Hepatocyte (in vitro differentiated cells): Measurements from ENCODE around the gene DGKZ. TPM values are rescaled to one million over a fixed set of nuclear protein-coding genes. Genes with fewer than 3 reads are reported as not detected.
A peak's percentile ranks its signal among the peaks of the same experiment; 100 is the strongest.

ENCODE experiments used
- DNase-seq: peaks from one replicate; pipeline ENCODE4 v3.0.0-alpha.2; 2016; ENCODE audit warnings: low spot score
- H2AFZ ChIP-seq: fragments of 200-600 bp; sonication (generic); 2 replicates; pipeline ENCODE4 v1.6.0; 2016; ENCODE audit warnings: antibody characterized with exemption, mild to moderate bottlenecking
- H3K27ac ChIP-seq: fragments of 200-600 bp; sonication (generic); 2 replicates; pipeline ENCODE4 v1.5.1; 2016; ENCODE audit warnings: mild to moderate bottlenecking
- H3K27me3 ChIP-seq: fragments of 200-600 bp; sonication (generic); 2 replicates; pipeline ENCODE4 v1.6.1; 2016
- H3K36me3 ChIP-seq: fragments of 200-600 bp; sonication (generic); replicated peaks from 2 replicates; pipeline ENCODE4 v1.5.1; 2016; ENCODE audit warnings: low read depth; ENCODE audit not compliant: insufficient read depth
- H3K4me1 ChIP-seq: fragments of 200-600 bp; sonication (generic); 2 replicates; pipeline ENCODE4 v1.5.1; 2016; ENCODE audit warnings: mild to moderate bottlenecking, moderate library complexity; ENCODE audit not compliant: insufficient read depth
- H3K4me2 ChIP-seq: fragments of 200-600 bp; sonication (generic); 2 replicates; pipeline ENCODE4 v1.6.0; 2016
- H3K4me3 ChIP-seq: fragments of 200-600 bp; sonication (generic); 2 replicates; pipeline ENCODE4 v1.5.1; 2016; ENCODE audit warnings: mild to moderate bottlenecking
- H3K79me2 ChIP-seq: fragments of 200-600 bp; sonication (generic); 2 replicates; pipeline ENCODE4 v1.6.0; 2017; ENCODE audit warnings: mild to moderate bottlenecking
- H3K9me2 ChIP-seq: fragments of 200-600 bp; sonication (generic); replicated peaks from 2 replicates; pipeline ENCODE4 v1.6.0; 2017; ENCODE audit warnings: mild to moderate bottlenecking; ENCODE audit not compliant: insufficient read depth
- H3K9me3 ChIP-seq: fragments of 200-600 bp; sonication (generic); 2 replicates; pipeline ENCODE4 v1.5.1; 2016; ENCODE audit warnings: low read depth, mild to moderate bottlenecking
- H4K20me1 ChIP-seq: fragments of 200-600 bp; sonication (generic); 2 replicates; pipeline ENCODE4 v1.6.0; 2016; ENCODE audit warnings: mild to moderate bottlenecking; ENCODE audit not compliant: insufficient read depth, poor library complexity, severe bottlenecking
- EZH2 ChIP-seq: fragments of 200-600 bp; sonication (generic); IDR thresholded peaks from 2 replicates; pipeline ENCODE4 v1.6.1; 2016; ENCODE audit warnings: antibody characterized with exemption, mild to moderate bottlenecking, borderline replicate concordance
- EZH2phosphoT487 ChIP-seq: fragments of 200-600 bp; sonication (generic); IDR thresholded peaks from one replicate; pipeline ENCODE4 v1.6.1; 2018; ENCODE audit warnings: antibody characterized with exemption, mild to moderate bottlenecking, low read depth, moderate library complexity; ENCODE audit not compliant: unreplicated experiment, severe bottlenecking
- WGBS: methylation state at CpG from one replicate; pipeline ENCODE4 v1.1.6; 2016; ENCODE audit warnings: low lambda C conversion rate; ENCODE audit errors: missing lambda C conversion rate; 5-methylcytosine and 5-hydroxymethylcytosine counted together
- polyA plus RNA-seq: library from polyadenylated mRNA; unstranded; fragments of >200 nt; fragmentation: Nextera tagmentation; extraction: Ambion mirVana; gene quantifications from 2 replicates; pipeline ENCODE4 v1.2.1, GENCODE V29; 2016
- total RNA-seq: library from RNA; depleted of rRNA; stranded (reverse); fragments of >200 nt; gene quantifications from 2 replicates; pipeline ENCODE4 v1.2.3, GENCODE V29; 2014
- TF ChIP-seq, protein P1 (sequence below): fragments of 200-600 bp; sonication (generic); IDR thresholded peaks from 2 replicates; pipeline ENCODE4 v1.5.1; 2016; ENCODE audit warnings: antibody characterized with exemption, mild to moderate bottlenecking; ENCODE audit not compliant: poor library complexity

DGKZ gene
- total and polyA plus RNA-seq, 2 experiments from 2014 or later = 26.6 to 42.9 TPM

DNA sequence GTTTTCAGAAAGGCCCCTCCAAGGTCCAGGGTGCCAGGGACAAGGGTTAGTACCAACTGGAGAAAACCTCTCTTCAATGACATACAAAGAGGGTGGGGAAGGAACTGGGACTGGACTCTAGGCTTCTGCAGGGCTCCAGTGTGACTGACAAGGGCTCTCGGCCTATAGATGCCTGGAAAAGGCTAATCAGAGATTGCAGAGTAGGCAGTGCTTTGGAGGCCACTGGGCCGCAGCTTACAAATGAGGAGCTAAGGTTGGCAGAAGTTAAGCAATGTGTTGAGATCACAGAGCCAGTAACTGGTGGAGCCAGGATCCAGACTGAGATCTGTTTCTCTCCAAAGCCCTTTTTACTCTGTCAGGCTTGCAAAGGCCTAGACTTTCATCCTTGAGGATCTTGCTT lies 7.4 kb upstream of the DGKZ start:
- H4K20me1 ChIP-seq = no peaks in the 10 kb centered on the region
- no peak overlapping the region for H3K4me3 ChIP-seq
- H3K9me3 ChIP-seq = no peaks in the 10 kb centered on the region
- no peaks in the 10 kb centered on the region for H3K36me3 ChIP-seq
- H3K9me2 ChIP-seq = no peaks in the 10 kb centered on the region
- 84% methylated on average over 2 of the region's 2 CpGs for WGBS
- peaks cover under 1% of the 10 kb centered on the region for H3K27me3 ChIP-seq
- no peak overlapping the region for H3K4me2 ChIP-seq
- H3K4me1 ChIP-seq = peaks cover 29% of the 10 kb centered on the region
- no peaks in the 10 kb centered on the region for H3K79me2 ChIP-seq
- H2AFZ ChIP-seq = no peak overlapping the region
- peak overlapping the region; percentile 68 for H3K27ac ChIP-seq
- TF ChIP-seq, protein P1, sequence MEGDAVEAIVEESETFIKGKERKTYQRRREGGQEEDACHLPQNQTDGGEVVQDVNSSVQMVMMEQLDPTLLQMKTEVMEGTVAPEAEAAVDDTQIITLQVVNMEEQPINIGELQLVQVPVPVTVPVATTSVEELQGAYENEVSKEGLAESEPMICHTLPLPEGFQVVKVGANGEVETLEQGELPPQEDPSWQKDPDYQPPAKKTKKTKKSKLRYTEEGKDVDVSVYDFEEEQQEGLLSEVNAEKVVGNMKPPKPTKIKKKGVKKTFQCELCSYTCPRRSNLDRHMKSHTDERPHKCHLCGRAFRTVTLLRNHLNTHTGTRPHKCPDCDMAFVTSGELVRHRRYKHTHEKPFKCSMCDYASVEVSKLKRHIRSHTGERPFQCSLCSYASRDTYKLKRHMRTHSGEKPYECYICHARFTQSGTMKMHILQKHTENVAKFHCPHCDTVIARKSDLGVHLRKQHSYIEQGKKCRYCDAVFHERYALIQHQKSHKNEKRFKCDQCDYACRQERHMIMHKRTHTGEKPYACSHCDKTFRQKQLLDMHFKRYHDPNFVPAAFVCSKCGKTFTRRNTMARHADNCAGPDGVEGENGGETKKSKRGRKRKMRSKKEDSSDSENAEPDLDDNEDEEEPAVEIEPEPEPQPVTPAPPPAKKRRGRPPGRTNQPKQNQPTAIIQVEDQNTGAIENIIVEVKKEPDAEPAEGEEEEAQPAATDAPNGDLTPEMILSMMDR = no peak
- no peak for TF ChIP-seq EZH2
- no peak for TF ChIP-seq EZH2phosphoT487
- peak; percentile 71 for DNase-seq

DNA sequence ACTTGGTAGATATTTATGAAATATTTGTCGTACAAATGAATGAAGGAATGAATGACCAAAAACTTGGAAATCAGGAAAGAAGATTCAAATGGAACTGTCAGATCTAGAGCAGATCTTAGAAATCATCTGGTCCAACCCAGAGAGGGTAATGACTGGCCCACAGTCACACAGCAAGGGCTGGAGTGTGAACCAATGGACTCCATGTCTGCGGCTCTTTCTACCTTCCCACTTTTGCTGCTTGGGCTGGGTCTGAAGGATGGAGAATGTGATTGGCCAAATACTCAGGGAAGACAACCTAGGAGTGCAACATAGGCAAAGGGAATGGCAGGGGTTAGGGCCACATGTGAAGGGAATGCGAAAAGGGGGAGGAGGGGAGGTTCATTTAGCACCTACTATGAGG lies 5.8 kb upstream of the DGKZ start:
- H3K9me2 ChIP-seq = no peaks in the 10 kb centered on the region

DNA sequence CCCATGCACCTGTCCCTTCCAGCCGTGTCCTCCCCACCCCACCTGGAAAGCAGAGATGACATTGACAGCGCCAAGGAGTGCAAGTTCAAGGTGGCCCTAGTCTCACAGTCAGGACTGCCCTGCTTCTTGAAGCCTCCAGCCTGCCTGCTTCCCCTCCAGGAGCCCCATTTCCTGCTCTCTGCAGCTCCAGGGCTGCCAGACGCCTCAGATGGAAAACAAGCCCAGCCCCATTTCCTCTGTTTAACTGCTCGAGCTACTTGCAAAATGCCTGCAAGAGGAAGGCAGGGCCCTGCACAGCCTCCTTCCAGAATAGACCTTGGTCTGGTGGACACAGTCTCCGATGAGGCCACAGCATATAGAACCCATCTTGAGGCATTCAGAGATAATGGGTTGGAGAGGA lies 5.0 kb upstream of the DGKZ start:
- no peak overlapping the region for H3K4me2 ChIP-seq
- no peaks in the 10 kb centered on the region for H4K20me1 ChIP-seq
- no peaks in the 10 kb centered on the region for H3K27me3 ChIP-seq
- H3K79me2 ChIP-seq = no peaks in the 10 kb centered on the region
- WGBS = 44% methylated on average over 5 of the region's 5 CpGs
- no peaks in the 10 kb centered on the region for H3K9me2 ChIP-seq
- H3K4me3 ChIP-seq = no peak overlapping the region
- peak overlapping the region; percentile 42 for H3K27ac ChIP-seq
- H3K9me3 ChIP-seq = no peaks in the 10 kb centered on the region
- no peaks in the 10 kb centered on the region for H3K36me3 ChIP-seq
- TF ChIP-seq, protein P1 = no peak
- TF ChIP-seq EZH2phosphoT487 (no peak), EZH2 (no peak)
- DNase-seq = peak; percentile 56
- H3K4me1 ChIP-seq = peaks cover 29% of the 10 kb centered on the region
- no peak overlapping the region for H2AFZ ChIP-seq

More for the DNA sequence above, 5.8 kb upstream of the DGKZ start:
- WGBS = 92% methylated on average over 3 of the region's 3 CpGs
- Histone ChIP-seq H3K36me3 (no peaks in the 10 kb centered on the region), H2AFZ (no peak overlapping the region), H3K79me2 (no peaks in the 10 kb centered on the region), H3K4me2 (no peak overlapping the region), H3K27me3 (no peaks in the 10 kb centered on the region), H3K9me3 (no peaks in the 10 kb centered on the region), H3K4me3 (no peak overlapping the region), H3K4me1 (peaks cover 29% of the 10 kb centered on the region), H4K20me1 (no peaks in the 10 kb centered on the region), H3K27ac (peak overlapping the region; percentile 42)
- no peak for DNase-seq
- no peak for TF ChIP-seq EZH2
- no peak for TF ChIP-seq EZH2phosphoT487
- TF ChIP-seq, protein P1 = no peak

DNA sequence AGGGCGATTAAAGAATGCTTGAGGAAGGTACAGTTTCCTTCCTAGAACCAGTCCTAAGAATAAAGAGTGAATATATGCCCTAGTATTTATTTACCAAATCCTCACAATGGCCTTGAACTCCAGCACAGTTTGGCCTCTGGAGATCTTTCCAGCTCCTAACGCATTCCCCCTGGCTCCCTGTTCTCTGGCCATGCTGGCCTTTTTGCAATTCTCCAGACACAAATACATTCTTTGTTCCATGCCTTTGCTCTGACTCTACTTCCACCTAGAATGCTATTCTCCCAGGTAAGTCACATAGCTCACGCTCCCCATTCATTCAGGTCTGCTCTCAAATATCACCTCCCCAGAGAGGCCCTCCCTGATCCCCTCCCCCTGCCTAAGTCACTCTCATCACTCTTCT lies 3.7 kb upstream of the DGKZ start:
- Histone ChIP-seq H3K36me3 (no peaks in the 10 kb centered on the region), H3K79me2 (peaks cover 10% of the 10 kb centered on the region), H3K27ac (no peak overlapping the region), H3K4me2 (no peak overlapping the region), H2AFZ (no peak overlapping the region), H3K9me2 (no peaks in the 10 kb centered on the region), H3K27me3 (no peaks in the 10 kb centered on the region), H3K4me3 (no peak overlapping the region), H3K9me3 (no peaks in the 10 kb centered on the region), H3K4me1 (peaks cover 33% of the 10 kb centered on the region), H4K20me1 (no peaks in the 10 kb centered on the region)
- no peak for DNase-seq
- WGBS = 84% methylated on average over 3 of the region's 3 CpGs
- no peak for TF ChIP-seq EZH2phosphoT487
- TF ChIP-seq, protein P1 = no peak
- no peak for TF ChIP-seq EZH2
